Hepatocyte (in vitro differentiated cells): Measurements from ENCODE around the gene KHDC1L.
"Not testable (repeated sequence)": the region's sequence is repeated elsewhere in the genome, so short reads cannot be mapped to it uniquely, and the experiment has no call there.

Experiments used
- EZH2 ChIP-seq: fragments of 200-600 bp; sonication (generic); IDR thresholded peaks from 2 replicates; pipeline ENCODE4 v1.6.1; 2016; ENCODE audit warnings: antibody characterized with exemption, mild to moderate bottlenecking, borderline replicate concordance
- EZH2phosphoT487 ChIP-seq: fragments of 200-600 bp; sonication (generic); IDR thresholded peaks from one replicate; pipeline ENCODE4 v1.6.1; 2018; ENCODE audit warnings: antibody characterized with exemption, mild to moderate bottlenecking, low read depth, moderate library complexity; ENCODE audit not compliant: unreplicated experiment, severe bottlenecking
- TF ChIP-seq, protein P1 (sequence below): fragments of 200-600 bp; sonication (generic); IDR thresholded peaks from 2 replicates; pipeline ENCODE4 v1.5.1; 2016; ENCODE audit warnings: antibody characterized with exemption, mild to moderate bottlenecking; ENCODE audit not compliant: poor library complexity

DNA sequence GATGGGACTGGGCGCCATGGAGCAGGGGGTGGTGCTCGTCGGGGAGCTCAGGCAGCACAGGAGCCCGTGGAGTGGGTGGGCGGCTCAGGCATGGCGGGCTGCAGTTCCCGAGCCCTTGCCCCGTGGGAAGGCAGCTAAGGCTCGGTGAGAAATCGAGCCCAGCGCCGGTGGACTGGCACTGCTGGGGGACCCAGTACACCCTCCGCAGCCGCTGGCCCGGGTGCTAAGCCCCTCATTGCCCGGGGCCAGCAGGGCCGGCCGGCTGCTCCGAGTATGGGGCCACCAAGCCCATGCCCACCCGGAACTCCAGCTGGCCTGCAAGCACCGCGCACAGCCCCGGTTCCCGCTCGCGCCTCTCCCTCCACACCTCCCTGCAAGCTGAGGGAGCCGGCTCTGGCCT is 43.6 kb upstream of the KHDC1L start:
- not testable (repeated sequence) for TF ChIP-seq EZH2, EZH2phosphoT487
- TF ChIP-seq, protein P1, sequence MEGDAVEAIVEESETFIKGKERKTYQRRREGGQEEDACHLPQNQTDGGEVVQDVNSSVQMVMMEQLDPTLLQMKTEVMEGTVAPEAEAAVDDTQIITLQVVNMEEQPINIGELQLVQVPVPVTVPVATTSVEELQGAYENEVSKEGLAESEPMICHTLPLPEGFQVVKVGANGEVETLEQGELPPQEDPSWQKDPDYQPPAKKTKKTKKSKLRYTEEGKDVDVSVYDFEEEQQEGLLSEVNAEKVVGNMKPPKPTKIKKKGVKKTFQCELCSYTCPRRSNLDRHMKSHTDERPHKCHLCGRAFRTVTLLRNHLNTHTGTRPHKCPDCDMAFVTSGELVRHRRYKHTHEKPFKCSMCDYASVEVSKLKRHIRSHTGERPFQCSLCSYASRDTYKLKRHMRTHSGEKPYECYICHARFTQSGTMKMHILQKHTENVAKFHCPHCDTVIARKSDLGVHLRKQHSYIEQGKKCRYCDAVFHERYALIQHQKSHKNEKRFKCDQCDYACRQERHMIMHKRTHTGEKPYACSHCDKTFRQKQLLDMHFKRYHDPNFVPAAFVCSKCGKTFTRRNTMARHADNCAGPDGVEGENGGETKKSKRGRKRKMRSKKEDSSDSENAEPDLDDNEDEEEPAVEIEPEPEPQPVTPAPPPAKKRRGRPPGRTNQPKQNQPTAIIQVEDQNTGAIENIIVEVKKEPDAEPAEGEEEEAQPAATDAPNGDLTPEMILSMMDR, result not testable (repeated sequence)
